Glomerular endothelial cell (primary cell): Measurements from ENCODE around the gene BEGAIN. TPM values are rescaled to one million over a fixed set of nuclear protein-coding genes. Genes with fewer than 3 reads are reported as not detected.

Experiments
- DNase-seq: peaks from one replicate; pipeline ENCODE4 v3.0.0-alpha.2; 2011; ENCODE audit warnings: low read depth, low spot score; ENCODE audit errors: extremely low read depth
- total RNA-seq: library from RNA; depleted of rRNA; stranded (reverse); fragments of >200 nt; gene quantifications from 2 replicates; pipeline ENCODE4 v1.2.3, GENCODE V29; 2015

BEGAIN gene
- total RNA-seq, 1 donor from 2014 or later: not detected

DNA sequence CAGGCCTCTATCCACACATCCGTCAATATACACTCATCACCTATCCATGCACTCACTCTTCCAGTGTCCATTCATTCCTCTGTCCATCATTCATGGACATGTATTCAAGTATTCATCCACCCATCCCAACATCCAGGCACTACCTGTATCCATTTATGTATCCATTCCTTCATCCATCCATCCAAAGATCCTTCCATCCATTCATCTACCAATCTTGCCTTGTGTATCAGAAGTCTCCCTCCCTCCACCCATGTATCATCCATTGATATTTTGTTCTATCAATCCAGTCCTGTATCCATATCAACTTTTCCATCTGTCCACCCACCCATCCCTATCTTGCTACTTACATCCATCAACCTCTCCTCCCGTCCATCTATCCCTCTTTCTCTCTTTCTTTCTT, 4.0 kb downstream of the BEGAIN start:
- DNase-seq: no peak

GRCh38 chr14:100582496-100583165, 4.6 kb downstream of the BEGAIN start:
- no peak for DNase-seq

DNA sequence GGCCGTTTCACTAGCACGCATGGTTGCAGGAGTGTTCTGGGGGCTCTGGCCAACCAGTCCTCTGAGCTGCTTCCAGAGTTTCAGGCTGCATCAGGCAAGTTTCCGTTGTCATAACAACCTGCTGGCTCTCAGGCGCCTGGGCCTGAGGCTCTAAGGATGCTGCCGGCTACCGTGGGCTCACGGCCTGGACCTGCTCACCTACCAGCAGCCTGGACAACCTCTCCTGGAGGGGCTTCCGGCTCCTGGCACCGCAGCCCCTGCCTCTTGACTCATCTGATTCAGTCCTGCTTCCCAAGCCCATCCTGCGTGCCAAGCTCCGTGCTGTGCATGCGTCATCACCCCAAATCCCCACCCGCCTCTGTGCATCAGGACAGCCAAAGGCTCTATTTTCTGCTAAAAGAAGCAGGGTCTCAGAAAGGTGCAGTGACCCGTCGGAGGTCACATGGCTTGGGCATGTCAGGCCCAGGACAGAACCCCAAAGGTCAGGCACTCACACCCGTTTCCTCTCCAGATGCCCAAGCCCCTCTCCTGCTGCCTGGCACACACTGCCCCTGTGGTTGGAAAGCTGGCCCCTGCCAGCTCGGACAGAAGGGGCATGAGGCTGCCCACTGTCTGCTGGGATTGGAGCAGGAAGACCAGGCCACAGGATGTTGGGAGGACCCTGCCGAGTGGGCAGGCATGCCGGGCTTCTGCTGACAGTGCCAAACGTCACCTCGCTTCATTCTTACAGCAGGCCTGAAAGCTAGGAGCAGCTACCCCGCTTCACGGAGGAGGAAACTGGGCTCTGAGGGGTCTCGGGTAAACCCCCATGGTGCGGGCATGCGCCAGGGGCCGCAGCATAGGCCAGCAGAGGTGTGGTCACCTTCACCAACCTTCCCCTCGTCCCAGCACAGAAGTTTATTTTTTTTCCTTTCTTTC, 5.7 kb downstream of the BEGAIN start:
- no peak for DNase-seq

GRCh38 chr14:100580316-100581227, 6.6 kb downstream of the BEGAIN start:
- DNase-seq: no peak

GRCh38 chr14:100578552-100578951, 8.7 kb downstream of the BEGAIN start:
- DNase-seq: no peak

DNA sequence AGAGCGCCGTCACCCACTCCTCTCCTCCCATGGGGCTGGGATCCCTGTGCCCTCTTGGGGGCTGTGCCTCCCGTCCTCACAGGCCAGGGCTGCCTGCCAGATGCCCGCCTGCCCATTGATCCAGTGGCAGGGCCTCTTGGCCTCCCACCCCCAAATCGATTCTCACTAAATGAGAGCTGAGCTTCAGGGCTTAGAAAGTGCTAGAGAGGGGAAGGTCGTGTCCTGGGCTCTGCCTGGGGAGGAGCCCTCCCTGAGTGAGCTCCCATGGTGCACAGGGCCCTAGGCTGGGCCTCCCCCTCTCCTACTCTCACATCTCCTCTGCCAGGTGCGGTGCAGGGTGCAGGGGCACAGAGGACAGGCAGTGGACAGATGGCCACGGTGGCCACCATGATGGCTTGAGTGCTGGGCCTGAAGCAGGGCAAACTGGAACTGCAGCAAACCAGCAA, 9.2 kb downstream of the BEGAIN start:
- no peak for DNase-seq

GRCh38 chr14:100577321-100577985, 9.8 kb downstream of the BEGAIN start:
- no peak for DNase-seq

DNA sequence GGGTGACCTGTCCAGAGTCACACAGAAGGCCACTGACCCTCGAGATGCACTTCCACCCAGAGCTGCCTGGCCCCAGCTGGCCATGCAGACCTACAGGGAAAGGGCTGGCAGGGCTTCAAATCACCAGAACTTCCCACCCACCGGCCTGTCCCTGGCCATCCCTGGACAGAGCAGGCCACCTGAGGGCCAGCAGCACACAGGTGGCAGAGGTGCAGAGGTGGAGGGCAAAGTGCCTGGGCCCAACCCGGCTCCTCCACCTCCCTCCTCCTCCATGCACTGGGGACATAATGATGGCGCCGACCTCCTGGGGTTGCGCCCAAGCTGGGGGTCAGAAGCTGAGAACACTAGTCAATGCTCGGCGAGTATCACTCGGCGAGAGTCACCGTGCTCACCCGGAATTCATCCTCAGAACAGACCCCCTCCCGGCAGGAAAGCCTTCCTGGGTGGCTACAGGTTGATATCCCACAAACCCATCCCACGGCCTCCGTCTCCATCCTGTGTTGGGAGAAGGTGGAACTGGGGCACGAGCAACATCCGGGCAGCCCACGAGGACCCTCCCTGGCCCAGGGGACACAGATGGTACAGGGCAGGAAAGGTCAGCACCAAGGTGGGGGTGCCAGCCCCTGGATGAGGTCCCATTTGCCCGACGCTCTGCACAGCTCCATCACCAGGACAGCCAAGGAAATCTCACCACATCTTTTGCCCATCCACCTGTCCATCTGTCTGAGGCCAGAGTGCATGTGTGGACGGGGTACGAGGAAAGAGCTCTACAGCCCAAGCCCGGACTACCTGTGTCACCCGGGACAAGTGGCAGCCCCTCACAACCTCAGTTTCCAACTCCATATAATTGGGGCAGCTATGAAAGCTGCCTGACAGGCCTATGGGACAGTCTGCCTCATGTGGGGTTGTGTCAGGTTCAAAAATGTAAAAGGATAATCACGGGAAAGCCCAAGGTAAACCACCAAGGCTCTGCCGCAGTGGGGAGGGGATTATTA, 10.8 kb downstream of the BEGAIN start:
- DNase-seq: no peak

GRCh38 chr14:100575266-100575995, 11.8 kb downstream of the BEGAIN start:
- no peak for DNase-seq

GRCh38 chr14:100574642-100575031, 12.6 kb downstream of the BEGAIN start:
- no peak for DNase-seq

DNA sequence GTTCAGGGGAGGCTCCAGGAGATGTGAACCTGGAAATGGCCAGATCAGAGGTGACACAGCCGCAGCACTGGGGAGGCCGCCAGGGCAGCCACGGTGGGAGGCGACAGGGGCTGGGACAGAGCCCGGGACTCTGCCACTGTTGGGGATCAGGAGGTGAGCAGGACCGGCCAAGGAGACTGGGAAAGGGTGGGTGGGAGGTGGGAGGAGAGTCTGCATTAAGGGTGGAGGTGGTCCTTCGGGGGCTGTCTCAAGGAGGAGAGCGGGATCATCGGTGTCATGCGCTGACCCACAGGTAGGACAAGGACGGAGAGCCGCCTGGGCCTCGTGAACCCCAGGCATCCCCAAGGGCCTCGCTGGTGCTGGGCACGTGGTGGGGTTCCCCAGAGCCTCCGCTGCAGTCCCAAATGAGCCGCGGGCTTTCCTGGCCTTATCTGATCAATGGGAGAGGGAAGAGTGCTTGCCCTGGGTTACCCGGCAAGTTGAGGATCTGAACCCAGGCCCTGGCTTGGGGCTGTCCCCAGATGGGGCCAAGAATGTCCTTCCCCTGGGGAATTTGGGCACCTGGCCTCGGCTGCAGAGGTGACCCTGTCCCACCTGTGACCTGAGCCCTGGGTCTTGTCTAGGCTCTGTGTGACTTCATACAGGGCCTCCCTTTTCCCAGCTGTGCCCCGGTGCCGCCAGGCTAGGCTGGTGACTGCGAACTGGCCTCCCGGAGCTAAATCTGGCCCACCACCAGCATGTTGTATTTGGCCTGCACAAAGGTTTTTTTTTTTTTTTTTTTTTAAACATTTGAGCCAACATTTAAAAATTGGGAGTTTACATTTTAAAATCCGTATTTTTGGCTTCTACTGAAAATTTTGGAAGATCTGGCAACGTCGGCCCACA, 13.2 kb downstream of the BEGAIN start:
- no peak for DNase-seq

GRCh38 chr14:100573002-100573756, 14.0 kb downstream of the BEGAIN start:
- no peak for DNase-seq

DNA sequence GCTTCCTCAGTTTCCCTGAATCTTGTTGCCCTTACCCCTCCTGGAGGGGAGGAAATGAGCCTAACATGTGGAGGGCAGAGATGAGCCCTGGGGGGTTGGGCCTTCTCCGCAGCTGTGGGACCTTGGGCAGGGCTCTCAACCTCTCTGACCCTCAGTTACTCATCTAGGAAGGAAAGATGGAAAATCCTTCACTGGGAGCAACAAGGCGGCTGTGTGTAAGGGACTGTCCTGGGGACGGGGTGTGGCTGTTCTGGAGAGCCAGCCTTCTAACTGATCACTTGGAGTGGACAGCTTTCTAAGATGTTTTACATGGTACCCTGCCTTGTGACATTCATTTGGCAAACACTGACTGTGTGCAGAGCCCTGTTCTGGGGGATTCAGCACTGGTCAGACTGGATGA, 14.7 kb downstream of the BEGAIN start:
- no peak for DNase-seq

- no peak for DNase-seq
These were observed 15.4 kb downstream of the BEGAIN start for GRCh38 chr14:100571837-100572236.

DNA sequence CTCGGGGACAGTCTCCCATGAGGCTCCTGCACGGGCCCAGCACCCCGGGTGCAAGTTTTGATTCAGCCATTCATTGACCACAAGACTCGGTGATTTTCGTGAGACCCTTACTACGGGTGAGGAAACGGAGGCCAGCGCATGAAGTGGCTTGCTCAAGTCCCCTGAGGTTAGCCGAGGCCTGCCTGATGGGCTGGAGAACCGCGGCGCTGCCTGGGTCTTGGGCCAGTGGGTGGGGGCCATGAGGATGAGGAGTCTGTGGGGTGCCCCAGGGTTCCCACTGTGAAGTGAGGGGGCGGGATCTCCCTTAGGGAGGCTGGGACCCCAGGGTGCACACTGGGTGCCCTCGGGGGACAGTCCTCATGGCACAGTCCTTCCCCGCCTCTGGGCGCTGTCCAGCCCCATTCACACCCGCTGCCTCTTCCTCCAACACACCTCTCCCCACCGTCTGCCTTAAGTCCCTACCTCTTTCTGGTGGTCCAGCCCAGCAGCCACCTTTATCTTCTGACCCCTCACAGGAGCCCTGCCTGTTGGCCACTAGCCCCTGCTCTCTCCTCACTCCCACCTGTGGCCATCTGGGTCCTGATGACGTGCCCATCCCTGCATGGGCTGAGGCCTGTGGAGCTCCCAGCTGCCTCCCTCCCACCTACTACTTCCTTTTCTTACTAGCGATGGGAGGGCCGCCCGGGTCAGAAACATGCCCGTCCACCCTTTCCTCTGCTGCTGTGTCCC, 16.3 kb downstream of the BEGAIN start:
- DNase-seq: no peak

DNA sequence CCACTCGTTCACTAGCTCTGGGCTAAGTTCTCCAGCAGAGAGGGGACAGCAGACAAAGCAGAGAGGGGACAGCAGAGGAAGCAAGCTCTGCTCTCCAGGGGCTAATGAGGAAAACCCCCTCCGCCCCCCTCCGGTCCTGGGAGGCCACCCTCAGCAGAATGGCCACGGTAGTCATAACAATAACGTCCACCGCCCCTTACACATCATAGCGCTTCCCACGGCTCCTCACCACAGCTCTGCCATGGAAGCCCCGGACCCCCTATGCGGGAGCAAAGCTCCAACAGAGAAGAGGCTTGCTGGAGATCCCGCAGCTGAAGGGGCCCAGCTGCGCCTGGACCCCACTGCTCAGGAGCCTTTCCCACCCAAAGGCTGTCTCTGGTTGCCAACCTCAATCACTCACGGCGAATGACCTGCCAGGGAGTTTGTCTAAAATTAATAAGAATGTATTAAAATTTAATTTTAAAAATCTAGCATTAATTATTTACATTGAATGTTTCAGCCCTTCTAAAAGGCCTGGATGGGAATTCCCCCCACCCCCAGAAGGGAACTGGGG, 17.4 kb downstream of the BEGAIN start:
- DNase-seq: no peak
